ENCODE measurements around the gene CALML4.
"Not testable (repeated sequence)": the region's sequence is repeated elsewhere in the genome, so short reads cannot be mapped to it uniquely, and the experiment has no call there.

Gene CALML4

GRCh38 chr15:68208636-68209240 lies 3.6 kb upstream of the CALML4 start:
- no peak for DNase-seq (ENCODE audit: low read depth in 1 of 2, low spot score in 1 of 2)

DNA sequence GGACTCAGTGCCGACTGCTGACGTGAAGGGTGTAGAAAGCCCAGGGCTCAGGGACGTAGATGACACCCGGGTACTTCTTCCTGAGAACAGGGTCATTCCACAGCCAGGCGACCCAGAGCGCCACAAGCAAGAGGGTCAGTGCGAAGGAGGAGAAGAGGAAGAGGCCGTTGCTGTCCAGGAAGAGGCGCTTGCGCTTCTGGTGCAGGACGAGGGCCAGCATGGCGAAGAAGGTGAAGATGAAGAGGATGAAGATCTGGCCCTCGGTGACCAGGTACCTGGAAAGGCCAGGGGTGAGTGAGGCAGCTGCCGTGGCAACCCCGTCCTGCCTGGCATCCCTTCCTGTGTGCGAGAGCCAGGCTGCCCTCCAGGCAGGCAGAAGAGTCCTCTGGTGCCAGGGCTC lies 3.0 kb upstream of the CALML4 start:
- DNase-seq (ENCODE audit: low read depth in 1 of 2, low spot score in 1 of 2) = no peak

GRCh38 chr15:68207176-68207935 lies 2.2 kb upstream of the CALML4 start:
- no peak for DNase-seq (ENCODE audit: low read depth in 1 of 2, low spot score in 1 of 2)

DNA sequence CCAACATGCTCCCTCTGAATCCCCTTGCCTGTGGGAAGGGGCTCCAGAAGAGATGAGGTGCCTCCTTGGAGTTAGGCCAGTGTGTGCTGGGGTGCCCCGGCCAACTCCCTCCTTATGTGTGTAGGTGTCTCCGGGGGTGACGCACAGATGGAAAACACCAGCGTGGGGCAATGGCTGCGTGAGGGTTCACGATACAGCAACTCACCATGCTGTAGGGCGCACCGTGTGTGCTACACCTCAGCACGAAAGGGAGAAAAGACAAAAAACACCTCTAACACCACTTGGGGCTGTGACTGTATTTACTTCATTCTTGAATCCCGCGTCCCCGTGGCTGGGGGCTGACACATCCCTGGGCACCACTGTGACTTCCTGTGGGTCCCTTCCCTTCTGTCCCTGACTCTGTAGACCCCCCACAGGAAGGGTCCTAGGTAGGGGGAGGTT lies 1.6 kb upstream of the CALML4 start:
- no peak for DNase-seq (ENCODE audit: low read depth in 1 of 2, low spot score in 1 of 2)

- DNase-seq (ENCODE audit: low read depth in 1 of 2, low spot score in 1 of 2) = no peak
Observed at GRCh38 chr15:68205954-68206539, 915 bp upstream of the CALML4 start.

DNA sequence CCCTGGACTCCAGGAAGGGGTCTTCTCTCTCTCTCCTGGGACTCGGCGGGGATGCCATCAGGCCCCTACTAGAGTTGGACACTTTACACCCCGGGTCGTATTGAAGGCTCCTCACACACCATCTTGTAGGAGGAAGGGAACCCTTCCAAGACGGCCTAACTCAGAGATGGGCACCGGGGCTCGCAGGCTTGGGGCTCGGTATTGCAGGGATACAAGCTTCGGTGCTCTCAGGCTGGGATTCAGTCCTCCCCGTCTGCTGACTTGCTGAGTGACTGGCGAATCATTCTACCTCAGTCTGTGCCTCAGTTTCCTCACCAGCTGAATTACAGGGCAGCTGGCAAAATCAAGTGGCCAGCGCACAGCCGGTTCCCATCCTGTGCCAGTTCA lies 419 bp upstream of the CALML4 start:
- no peak for DNase-seq (ENCODE audit: low read depth in 1 of 2, low spot score in 1 of 2)

GRCh38 chr15:68204361-68204760 lies 771 bp downstream of the CALML4 start:
- no peak for DNase-seq (ENCODE audit: low read depth in 1 of 2, low spot score in 1 of 2)

- DNase-seq (ENCODE audit: low read depth in 1 of 2, low spot score in 1 of 2) = no peak
Observed at GRCh38 chr15:68203956-68204355, 1.2 kb downstream of the CALML4 start.

DNA sequence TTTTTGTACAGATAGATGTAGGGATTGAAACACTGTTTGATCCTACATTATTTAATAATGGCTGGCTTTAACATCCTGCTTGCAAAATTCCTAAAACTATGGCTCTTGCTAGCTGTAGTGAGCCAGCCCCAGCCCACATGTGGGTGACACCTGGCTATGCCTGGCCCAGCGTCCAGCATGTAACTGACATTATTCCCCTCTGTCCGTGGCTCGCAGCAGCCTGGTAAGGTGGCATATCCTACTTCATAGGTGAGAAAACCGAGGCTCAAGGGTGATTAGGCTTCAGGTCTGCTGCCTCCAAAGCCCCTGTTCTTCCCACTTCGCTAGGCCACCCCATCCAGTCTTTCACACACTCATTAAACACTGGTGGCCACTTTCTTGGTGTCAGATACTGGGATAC lies 1.6 kb downstream of the CALML4 start:
- no peak for DNase-seq (ENCODE audit: low read depth in 1 of 2, low spot score in 1 of 2)

DNA sequence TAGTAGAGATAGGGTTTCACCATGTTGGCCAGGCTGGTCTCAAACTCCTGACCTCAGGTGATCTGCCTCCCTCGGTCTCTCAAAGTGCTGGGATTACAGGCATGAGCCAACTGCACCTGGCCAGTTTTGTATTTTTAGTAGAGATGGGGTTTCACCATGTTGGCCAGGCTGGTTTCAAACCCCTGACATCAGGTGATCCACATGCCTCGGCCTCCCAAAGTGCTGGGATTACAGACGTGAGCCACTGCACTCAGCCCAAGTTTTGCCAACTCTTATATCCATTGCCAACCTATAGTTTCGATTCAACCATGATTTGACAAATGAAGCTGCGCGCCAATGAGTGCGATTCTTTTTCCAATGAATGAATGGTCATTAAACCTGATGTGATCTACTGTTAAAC lies 2.1 kb downstream of the CALML4 start:
- not testable (repeated sequence) for DNase-seq (ENCODE audit: low read depth in 1 of 2, low spot score in 1 of 2)

- no peak for DNase-seq (ENCODE audit: low read depth in 1 of 2, low spot score in 1 of 2)
Observed at GRCh38 chr15:68201879-68202261, 3.3 kb downstream of the CALML4 start.

DNA sequence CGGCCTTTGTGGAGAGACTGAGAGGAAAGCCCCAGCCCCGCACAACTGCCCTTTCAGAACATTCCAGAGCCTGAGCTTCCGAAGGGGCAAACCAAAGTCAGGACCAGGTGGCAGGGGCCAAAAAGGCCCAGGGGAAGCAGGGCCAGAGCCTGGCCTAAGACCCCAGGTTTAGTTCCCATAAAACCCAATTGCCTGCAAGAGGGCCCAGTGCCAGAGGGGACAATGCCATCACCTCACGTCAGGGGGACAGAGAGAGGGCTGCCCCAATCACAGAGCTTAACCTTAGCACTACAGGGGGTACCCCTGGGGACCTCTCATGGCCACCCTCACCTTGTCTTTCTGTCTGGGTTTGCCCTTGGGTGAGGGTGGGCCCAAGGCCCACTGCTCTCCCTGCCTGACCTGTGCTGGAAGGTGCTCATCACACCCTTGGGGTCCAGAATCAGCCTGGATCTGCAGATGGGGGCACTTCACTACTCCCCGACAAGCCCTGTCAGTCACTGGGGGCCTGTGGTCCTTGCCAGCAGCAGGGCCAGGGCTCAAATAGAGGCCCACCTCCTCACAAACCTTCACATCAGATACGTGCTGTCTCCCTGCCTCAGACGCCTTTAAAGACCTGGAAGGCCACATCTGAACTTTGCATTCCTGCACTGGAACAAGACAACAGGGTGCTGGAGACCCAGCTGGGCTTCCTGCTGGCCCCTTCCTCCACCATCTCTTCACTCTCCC lies 3.8 kb downstream of the CALML4 start:
- DNase-seq (ENCODE audit: low read depth in 1 of 2, low spot score in 1 of 2) = no peak

DNA sequence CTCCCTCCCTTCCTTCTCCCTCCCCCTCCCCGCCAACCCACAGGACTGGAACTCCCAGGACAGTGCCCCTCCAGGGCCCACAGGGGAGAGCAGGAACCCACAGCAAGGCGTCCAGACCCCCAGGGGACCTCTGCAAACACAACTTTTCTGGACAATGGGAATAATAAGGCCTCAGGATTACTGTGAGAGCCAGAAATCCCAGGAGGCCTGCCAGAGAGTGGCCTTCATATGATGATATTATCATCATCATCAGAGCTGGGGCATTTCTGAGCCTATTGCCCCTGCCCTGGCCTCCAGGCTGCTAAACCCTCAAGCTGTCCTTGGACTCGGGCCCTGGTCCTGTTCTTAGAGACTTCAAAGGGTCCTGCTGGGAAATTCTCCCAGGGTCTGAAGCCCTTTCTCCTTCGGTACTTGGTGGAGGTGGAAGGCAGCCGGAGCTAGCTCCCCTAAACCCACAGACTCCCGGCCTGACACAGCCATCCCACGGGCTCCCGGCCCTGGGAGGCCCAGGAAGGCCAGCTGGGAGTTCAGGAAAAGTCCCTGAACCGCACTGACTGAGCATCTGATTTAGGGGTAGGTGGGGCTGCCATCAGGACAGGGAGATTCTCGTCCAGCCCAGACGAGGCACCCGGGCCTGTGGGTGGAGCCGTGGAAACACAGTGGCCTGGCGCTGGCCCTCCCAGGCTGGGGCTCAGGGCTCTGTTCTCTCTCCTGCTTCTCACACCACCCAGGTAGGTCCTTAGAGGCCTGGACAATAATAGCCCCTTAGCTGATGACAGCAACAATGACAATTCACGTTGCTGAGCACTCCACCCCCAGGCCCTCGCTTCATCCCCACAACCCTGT lies 4.9 kb downstream of the CALML4 start:
- no peak for DNase-seq (ENCODE audit: low read depth in 1 of 2, low spot score in 1 of 2)

DNA sequence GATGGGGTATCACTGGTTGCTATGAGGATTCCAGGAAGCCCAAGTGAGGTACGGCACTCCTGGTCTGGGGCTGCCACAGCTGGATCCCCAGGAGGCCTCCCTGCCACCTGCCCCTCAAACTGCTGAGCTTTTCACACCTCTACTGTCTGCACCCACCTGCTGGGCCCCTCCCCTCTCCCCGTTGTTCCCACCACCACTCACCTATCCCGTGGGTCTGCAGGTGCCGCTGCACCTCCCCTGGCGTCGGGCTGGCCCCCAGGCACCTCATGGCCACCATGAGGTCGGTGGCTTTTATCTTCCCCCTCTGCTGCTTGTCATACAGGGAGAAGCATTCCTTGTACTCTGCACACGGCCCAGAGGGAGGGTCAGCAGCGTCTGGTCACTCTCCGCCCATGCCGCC lies 5.8 kb downstream of the CALML4 start:
- no peak for DNase-seq (ENCODE audit: low read depth in 1 of 2, low spot score in 1 of 2)

DNA sequence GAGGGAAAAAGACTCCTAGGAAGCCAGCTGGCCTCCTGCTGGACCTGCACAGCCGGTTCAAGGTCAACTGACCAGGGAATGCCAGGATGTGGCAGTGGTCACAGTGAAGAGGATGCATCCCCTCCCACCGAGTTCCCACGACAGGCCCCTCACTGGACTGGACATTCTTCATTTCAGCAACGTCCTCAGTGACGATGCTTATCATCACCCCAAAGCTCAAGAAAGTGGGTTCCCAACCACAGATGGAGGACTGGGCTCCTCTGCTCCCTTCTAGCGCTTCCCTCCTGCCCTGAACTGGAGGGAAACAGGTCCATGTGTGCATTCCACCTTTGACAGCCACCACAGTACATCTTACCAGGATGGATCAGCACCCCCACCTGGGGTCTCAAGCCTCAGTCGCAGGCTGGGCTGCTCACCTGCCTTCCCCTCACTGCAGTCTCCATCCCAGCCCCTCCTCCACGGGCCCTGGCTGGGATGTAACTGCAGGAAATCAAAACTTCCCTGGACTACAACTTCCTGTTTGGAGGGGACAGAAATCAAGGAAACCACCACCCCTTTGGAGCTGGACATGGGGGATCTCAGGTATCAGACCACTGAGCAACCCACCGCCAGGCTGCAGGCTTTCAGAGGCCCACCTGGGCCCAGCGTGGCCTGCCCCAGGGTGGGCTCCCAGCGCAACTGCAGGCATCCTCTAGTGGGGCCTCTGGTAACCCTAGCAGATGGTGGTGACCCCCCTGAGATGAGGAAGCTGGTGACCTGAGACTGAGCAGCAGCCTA lies 7.3 kb downstream of the CALML4 start:
- no peak for DNase-seq (ENCODE audit: low read depth in 1 of 2, low spot score in 1 of 2)

DNA sequence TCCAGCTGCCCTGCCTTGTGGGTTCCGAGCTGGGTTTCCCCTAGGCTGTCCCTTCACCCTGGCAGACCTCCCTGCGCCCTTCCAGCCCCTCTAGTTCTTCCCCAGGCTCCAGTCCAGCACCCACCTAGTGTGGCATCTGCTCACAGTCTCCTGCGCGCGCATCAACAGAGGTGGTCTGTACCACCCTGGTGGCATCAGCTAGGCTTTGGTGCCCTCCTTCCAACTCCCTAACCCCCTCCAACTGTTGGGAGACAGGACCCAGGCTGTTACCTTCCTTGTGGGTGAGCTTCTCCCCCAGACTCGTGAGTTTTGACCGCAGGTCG lies 8.0 kb downstream of the CALML4 start:
- no peak for DNase-seq (ENCODE audit: low read depth in 1 of 2, low spot score in 1 of 2)

DNA sequence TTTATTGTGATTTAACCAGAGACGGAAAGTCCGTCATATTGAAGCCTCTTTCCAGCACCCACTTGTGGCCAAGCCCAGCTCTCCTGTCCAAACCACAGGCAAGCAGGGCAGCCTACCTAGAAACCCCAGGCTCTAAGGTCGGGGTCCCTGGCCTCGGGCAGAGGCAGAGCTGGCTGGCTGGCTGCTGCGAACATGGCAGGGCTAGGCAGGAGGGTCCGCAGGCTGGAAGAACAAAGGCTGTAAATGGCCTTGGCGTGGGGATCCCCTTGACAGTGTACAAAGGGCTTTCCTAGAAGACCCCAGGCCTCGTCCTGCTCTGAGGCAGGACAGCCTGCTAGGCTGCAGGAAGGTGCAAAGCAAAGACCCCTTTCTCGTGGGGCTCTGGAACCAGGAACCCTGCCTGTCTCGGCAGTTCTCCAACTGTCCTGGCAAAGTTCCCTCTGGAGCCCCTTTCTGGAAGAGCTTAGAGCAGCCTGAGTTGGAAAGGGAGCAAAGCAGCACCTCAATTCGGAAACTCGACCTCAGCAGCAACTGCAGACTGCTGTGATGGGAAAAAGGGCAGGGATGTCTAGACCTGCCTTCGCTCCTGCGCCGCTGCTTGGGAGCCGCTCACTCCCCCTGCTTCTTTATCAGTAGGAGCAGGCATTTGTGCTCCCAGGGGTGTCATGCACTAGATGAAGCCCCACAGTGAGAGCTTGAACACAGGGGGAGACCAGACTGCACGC lies 8.5 kb downstream of the CALML4 start:
- no peak for DNase-seq (ENCODE audit: low read depth in 1 of 2, low spot score in 1 of 2)

GRCh38 chr15:68195336-68196112 lies 9.6 kb downstream of the CALML4 start:
- no peak for DNase-seq (ENCODE audit: low read depth in 1 of 2, low spot score in 1 of 2)
